Fibroblast of villous mesenchyme (primary cell): ENCODE results near the gene GLIS1. TPM values are rescaled to one million over a fixed set of nuclear protein-coding genes. Genes with fewer than 3 reads are reported as not detected.

Experiments
- DNase-seq: peaks from one replicate; pipeline ENCODE4 v3.0.0-alpha.2; 2010; ENCODE audit warnings: low read depth
- H3K4me3 ChIP-seq: 2 replicates; pipeline ENCODE4 v1.5.1; 2011; ENCODE audit warnings: low read depth, mild to moderate bottlenecking, low read length
- total RNA-seq: library from RNA; depleted of rRNA; stranded (reverse); fragments of >200 nt; gene quantifications from 2 replicates; pipeline ENCODE4 v1.2.3, GENCODE V29; 2012
- TF ChIP-seq, protein P1 (sequence below): IDR thresholded peaks from 2 replicates; pipeline ENCODE4 v1.5.1; 2012; ENCODE audit warnings: low read depth, mild to moderate bottlenecking, low read length; ENCODE audit not compliant: insufficient read depth

Gene GLIS1
- total RNA-seq, 1 donor: 0.43 TPM

DNA sequence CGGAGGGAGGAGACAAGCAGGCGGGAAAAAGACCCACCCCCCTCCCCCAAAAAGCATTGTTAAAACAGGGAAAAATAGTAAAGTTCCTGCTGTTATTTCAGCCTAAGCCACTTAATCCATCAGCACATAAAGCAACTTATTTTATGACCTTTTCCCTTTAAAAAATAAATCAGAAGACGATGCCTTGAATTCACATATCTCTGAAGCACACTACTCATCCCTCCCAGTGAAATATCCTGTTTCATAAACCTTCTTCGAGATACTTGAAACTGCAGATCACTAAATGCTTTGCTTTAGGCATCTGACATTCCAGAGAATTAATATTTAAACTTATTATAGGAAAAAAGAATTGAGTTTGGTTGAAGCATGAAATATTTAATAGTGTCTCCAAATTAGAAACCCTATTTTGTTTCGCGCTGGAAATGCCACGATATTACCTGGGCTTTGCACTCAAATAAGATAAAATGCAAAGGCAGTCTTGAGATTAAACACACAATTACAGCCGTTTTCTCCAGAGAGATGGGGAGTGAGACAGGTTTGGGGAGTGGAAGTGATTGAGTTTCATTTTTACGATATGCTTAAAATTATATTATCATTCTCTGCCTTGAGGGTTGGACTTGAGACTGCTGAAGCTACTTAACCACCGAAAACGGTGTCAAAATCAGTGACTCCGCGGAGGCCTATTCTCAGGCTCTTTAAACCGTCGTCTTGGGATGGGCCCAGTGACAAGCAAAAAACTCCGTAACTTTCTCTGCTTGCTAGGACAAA, 9.3 kb downstream of the GLIS1 start:
- TF ChIP-seq, protein P1, sequence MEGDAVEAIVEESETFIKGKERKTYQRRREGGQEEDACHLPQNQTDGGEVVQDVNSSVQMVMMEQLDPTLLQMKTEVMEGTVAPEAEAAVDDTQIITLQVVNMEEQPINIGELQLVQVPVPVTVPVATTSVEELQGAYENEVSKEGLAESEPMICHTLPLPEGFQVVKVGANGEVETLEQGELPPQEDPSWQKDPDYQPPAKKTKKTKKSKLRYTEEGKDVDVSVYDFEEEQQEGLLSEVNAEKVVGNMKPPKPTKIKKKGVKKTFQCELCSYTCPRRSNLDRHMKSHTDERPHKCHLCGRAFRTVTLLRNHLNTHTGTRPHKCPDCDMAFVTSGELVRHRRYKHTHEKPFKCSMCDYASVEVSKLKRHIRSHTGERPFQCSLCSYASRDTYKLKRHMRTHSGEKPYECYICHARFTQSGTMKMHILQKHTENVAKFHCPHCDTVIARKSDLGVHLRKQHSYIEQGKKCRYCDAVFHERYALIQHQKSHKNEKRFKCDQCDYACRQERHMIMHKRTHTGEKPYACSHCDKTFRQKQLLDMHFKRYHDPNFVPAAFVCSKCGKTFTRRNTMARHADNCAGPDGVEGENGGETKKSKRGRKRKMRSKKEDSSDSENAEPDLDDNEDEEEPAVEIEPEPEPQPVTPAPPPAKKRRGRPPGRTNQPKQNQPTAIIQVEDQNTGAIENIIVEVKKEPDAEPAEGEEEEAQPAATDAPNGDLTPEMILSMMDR: no peak
- H3K4me3 ChIP-seq: no peak overlapping the region
- DNase-seq: no peak

DNA sequence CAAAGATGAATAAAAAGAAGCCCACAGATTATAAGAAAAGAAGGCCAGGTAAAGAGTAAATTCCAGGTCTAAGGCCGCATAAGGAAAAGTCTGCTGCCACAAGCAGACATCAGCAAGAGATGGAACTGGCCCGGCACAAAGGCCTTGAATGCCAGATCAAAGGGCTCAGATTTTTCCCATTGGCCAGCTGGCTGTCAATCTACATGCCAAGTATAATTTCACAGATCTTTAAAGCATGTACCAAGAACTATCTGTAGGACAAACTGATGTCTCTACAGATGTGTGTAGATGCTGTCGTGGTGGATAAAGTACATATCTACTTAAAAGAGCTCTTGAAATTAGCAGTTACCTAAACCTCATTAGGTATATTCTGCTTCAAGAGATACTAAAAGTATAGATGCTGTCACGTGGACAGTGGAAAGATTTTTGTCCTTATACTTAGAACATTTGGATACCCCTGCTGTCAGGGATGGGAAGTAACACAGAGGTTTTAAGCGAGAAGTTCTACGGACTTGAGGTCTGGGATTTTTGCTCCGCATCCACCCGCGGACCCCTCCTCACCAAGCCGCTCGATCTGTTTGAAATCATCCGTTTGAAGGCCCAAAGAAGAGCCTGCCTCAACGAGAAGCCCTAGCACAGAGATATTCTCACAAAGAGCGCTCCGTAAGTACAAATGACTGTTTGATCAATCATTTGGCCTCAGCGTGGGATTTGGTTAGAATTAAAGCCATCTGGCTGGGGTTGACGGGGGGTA, 10.1 kb downstream of the GLIS1 start:
- TF ChIP-seq, protein P1: no peak
- H3K4me3 ChIP-seq: no peak overlapping the region
- DNase-seq: no peak

DNA sequence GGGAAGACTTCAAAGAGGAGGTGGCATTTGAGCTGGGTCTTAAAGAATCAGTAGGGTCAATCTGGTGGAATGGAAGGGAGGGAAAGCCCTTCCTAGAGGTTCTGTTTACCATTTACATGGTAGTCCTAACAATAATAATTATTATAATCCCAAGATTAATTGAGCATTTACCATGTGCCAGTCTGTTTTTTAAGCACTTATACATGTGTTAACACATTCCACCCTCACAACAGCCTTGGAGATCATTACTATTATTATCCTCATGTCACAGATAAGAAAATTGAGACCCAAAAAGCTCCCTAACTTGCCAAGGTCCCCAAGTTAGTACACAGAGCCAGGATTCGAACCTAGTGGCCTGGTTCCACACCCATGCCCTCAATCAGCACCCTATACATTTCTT, 10.8 kb downstream of the GLIS1 start:
- DNase-seq: no peak
- TF ChIP-seq, protein P1: no peak
- no peak overlapping the region for H3K4me3 ChIP-seq

DNA sequence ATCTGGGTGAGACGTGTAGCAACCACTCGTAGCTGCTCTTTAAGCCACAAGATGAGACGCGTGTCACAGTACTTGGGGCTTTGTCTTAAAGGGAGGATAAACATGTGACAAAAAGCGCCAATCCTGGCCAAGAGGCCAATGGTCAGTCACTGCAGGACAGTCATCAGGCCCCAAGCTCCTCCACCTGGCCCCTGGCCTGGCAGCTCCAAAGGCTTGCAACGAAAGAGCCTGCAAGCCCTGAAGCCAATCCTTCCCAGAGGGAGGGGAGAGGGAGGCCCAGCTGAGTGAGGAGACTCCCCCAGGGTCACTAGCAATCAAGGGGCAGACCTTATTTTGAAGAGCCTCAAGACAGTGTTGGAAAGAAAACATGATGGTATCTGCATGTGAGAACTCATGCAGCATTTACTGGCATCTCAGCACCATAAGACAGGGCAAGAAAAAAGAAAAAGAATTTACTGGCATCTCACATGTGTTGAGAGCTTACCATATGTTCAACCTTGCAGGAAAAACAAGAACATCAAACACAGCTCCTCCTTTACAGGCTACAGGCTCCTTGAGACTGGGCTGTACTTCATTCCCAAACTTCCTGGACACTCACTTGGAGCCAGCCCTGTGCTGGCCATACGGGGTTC, 11.4 kb downstream of the GLIS1 start:
- TF ChIP-seq, protein P1: no peak
- DNase-seq: no peak
- no peak overlapping the region for H3K4me3 ChIP-seq

DNA sequence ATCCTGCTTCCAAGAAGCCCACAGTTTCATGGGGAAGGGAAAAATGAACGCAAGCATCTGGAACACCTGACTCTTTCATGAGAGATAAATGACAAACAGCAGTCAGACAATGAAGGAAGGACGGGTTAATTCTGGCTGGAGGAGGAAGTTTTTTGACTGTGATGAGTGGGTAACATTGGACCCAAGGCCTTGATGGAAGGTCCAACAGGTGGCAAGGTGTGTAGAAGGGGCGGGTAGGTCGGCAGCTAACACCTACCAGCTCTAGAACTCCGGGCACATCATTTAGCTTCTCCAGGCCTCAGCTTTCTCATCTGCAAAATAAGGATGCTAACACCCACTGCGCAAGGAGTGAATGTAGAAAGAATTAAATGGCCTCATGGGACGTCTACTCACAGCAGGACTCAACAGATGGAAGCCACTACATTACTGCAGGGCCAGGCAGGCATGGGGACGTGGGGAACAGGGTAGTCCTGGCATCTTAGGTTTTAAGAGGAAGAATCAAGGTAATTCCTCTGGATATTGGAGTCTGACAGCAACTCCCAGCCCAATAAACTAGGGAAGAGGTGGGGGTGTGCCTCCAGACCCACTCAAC, 12.9 kb downstream of the GLIS1 start:
- TF ChIP-seq, protein P1: no peak
- no peak for DNase-seq
- H3K4me3 ChIP-seq: no peak overlapping the region

DNA sequence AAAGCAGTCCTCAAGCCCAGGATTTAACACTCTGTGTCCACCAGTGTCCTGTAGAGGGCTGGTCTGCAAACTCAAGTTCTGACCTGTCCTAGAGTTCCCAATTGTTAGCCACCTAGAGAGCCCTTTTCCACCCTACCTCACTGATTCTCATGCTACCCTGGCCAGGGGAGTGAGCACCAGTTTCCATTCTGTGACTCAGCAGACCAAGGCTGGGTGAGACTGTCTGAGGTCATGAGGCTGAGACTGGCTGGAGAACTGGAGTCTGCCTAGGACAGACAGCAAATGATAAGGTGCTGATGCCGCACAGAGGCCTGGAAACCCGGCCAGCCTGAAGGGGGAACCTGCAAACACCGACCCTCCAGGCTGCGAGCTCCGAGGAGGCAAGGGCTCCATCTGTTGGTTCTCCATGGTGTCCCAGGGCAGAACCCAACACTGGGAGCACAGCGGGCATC, 13.7 kb downstream of the GLIS1 start:
- H3K4me3 ChIP-seq: no peak overlapping the region
- DNase-seq: peak; percentile 28
- TF ChIP-seq, protein P1: peak; percentile 28
